ENCODE results near the gene CTR9. TPM values are rescaled to one million over a fixed set of nuclear protein-coding genes. Genes with fewer than 3 reads are reported as not detected.

The CTR9 gene
- total RNA-seq, 1 donor from 2014 or later = 38.6 TPM

DNA sequence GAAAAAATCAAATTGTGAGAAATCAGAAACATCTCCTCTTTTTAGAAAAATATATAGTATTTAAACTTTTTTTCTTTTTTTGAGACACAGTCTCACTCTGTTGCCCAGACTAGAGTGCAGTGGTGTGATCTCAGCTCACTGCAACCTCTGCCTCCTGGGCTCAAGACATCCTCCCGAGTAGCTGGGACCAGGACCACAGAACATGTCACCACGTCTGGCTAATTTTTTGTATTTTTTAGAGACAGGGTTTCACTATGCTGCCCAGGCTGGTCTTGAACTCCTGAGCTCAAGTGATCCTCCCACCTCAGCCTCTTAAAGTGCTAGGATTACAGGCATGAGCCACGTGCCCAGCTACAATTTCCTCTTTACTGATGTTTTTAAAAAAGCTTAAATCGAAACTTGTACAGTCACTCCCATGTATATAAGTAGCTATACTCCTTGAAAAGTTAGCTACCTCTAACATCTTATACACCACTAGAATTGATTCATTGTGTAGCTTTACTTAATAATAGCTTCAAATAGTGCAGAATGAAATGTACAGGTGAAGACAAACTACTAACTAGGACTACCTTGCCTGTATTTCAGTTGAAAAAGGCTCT lies 47.4 kb downstream of the CTR9 start:
- Mint-ChIP-seq H3K4me1 (ENCODE audit: low read depth) (peaks cover 4% of the 10 kb centered on the region), H3K27me3 (peaks cover 4% of the 10 kb centered on the region), H3K36me3 (ENCODE audit: insufficient read depth) (peaks cover 53% of the 10 kb centered on the region), H3K27ac (peak overlapping the region; percentile 56), H3K9me3 (ENCODE audit: low read depth) (no peaks in the 10 kb centered on the region), H3K4me3 (ENCODE audit: low read depth) (no peak overlapping the region)
- no peak for DNase-seq (ENCODE audit: low spot score, unreplicated experiment)
- TF ChIP-seq, protein P1, sequence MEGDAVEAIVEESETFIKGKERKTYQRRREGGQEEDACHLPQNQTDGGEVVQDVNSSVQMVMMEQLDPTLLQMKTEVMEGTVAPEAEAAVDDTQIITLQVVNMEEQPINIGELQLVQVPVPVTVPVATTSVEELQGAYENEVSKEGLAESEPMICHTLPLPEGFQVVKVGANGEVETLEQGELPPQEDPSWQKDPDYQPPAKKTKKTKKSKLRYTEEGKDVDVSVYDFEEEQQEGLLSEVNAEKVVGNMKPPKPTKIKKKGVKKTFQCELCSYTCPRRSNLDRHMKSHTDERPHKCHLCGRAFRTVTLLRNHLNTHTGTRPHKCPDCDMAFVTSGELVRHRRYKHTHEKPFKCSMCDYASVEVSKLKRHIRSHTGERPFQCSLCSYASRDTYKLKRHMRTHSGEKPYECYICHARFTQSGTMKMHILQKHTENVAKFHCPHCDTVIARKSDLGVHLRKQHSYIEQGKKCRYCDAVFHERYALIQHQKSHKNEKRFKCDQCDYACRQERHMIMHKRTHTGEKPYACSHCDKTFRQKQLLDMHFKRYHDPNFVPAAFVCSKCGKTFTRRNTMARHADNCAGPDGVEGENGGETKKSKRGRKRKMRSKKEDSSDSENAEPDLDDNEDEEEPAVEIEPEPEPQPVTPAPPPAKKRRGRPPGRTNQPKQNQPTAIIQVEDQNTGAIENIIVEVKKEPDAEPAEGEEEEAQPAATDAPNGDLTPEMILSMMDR (IDR thresholded peaks at IDR 0.05; ENCODE audit: unreplicated experiment) = no peak

DNA sequence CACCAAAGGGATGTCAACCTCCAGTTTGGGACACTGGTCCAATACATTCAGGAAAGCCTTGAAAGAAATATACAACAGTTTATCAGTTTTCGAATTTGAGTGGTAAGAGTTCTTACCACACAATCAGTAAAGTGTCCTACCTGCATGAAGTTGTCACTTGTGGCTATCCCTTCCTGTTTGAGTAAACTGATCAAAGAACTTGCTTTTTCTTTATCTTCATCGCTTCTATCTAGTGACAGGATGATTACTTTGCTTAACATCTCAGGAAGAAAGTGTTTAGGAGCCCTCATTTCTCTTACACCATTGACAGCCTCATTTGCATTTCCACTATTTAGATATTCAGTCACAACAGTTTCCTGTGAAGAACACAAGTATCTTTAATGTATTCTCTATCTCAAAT lies 49.2 kb downstream of the CTR9 start:
- TF ChIP-seq, protein P1 (IDR thresholded peaks at IDR 0.05; ENCODE audit: unreplicated experiment) = no peak
- no peak for DNase-seq (ENCODE audit: low spot score, unreplicated experiment)
- Mint-ChIP-seq H3K27ac (no peak overlapping the region), H3K4me3 (ENCODE audit: low read depth) (no peak overlapping the region), H3K9me3 (ENCODE audit: low read depth) (no peaks in the 10 kb centered on the region), H3K36me3 (ENCODE audit: insufficient read depth) (peaks cover 64% of the 10 kb centered on the region), H3K4me1 (ENCODE audit: low read depth) (peaks cover 17% of the 10 kb centered on the region), H3K27me3 (no peaks in the 10 kb centered on the region)

GRCh38 chr11:10803676-10804075 lies 52.6 kb downstream of the CTR9 start:
- peak overlapping the region; percentile 50 for H3K27ac Mint-ChIP-seq
- H3K4me3 Mint-ChIP-seq (ENCODE audit: low read depth) = peak overlapping the region; percentile 3
- peaks cover 75% of the 10 kb centered on the region for H3K36me3 Mint-ChIP-seq (ENCODE audit: insufficient read depth)
- TF ChIP-seq, protein P1 (IDR thresholded peaks at IDR 0.05; ENCODE audit: unreplicated experiment) = no peak
- H3K4me1 Mint-ChIP-seq (ENCODE audit: low read depth) = peaks cover 35% of the 10 kb centered on the region
- no peak for DNase-seq (ENCODE audit: low spot score, unreplicated experiment)
- H3K9me3 Mint-ChIP-seq (ENCODE audit: low read depth) = no peaks in the 10 kb centered on the region
- H3K27me3 Mint-ChIP-seq = no peaks in the 10 kb centered on the region

- Mint-ChIP-seq H3K9me3 (ENCODE audit: low read depth) (no peaks in the 10 kb centered on the region), H3K4me1 (ENCODE audit: low read depth) (peaks cover 42% of the 10 kb centered on the region), H3K27me3 (no peaks in the 10 kb centered on the region), H3K4me3 (ENCODE audit: low read depth) (peak overlapping the region; percentile 93), H3K27ac (peak overlapping the region; percentile 90), H3K36me3 (ENCODE audit: insufficient read depth) (peaks cover 60% of the 10 kb centered on the region)
- DNase-seq (ENCODE audit: low spot score, unreplicated experiment) = no peak
- TF ChIP-seq, protein P1 (IDR thresholded peaks at IDR 0.05; ENCODE audit: unreplicated experiment) = no peak
These were observed 54.7 kb downstream of the CTR9 start for GRCh38 chr11:10805741-10806140.

DNA sequence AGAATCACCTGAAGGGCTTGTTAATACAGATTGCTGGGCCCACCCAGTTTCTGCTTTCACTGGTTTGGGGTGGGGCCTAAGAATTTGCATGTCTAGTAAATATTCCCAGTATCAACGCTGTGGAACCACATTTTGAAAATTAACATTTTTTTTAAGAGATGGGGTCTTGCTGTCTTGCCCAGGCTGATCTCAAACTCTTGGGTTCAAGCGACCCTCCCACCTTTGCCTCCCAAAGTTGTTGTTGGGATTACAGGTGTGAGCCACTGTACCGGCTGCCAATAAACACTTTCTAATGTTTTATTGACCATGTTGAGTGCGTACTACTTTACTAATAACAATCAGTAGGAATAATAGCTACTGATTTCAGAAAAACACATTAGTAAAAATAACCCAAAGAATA lies 55.2 kb downstream of the CTR9 start:
- Mint-ChIP-seq H3K27ac (peak overlapping the region; percentile 99), H3K4me1 (ENCODE audit: low read depth) (peaks cover 42% of the 10 kb centered on the region), H3K27me3 (no peaks in the 10 kb centered on the region), H3K36me3 (ENCODE audit: insufficient read depth) (peaks cover 56% of the 10 kb centered on the region), H3K9me3 (ENCODE audit: low read depth) (no peaks in the 10 kb centered on the region), H3K4me3 (ENCODE audit: low read depth) (peak overlapping the region; percentile 93)
- no peak for DNase-seq (ENCODE audit: low spot score, unreplicated experiment)
- TF ChIP-seq, protein P1 (IDR thresholded peaks at IDR 0.05; ENCODE audit: unreplicated experiment) = no peak

Data from progenitor cell of endocrine pancreas (in vitro differentiated cells).